Measurements from ENCODE around the gene GOLPH3L. TPM values are rescaled to one million over a fixed set of nuclear protein-coding genes. Genes with fewer than 3 reads are reported as not detected.
"Not testable (repeated sequence)": the region's sequence is repeated elsewhere in the genome, so short reads cannot be mapped to it uniquely, and the experiment has no call there.

GOLPH3L gene
- total and polyA plus RNA-seq, 10 of the 15 experiments (the other 5 are each of a cell fraction or from before 2014, with no cell fraction given): 7.7 to 29.9 (median 19.2) TPM

GRCh38 chr1:150601540-150601939 lies 95.4 kb downstream of the GOLPH3L start:
- Histone ChIP-seq H4K20me1 (ENCODE audit: control insufficient read depth, insufficient read depth) (no peaks in the 10 kb centered on the region), H3K27me3 (replicated peaks in 1 of 2; ENCODE audit: control insufficient read depth in 2 of 2, insufficient read depth in 2 of 2, low read length in 1 of 2) (no peaks in the 10 kb centered on the region), H3K4me2 (ENCODE audit: control insufficient read depth, insufficient read depth) (no peak overlapping the region), H3K9me3 (replicated peaks; ENCODE audit: control insufficient read depth, insufficient read depth, low read length) (no peaks in the 10 kb centered on the region), H3K4me3 (no peak overlapping the region), H3K27ac (ENCODE audit: control insufficient read depth, insufficient read depth) (no peak overlapping the region), H3K4me1 (ENCODE audit: control insufficient read depth, insufficient read depth, low read length) (no peaks in the 10 kb centered on the region), H3K36me3 (ENCODE audit: control insufficient read depth in 2 of 2, insufficient read depth in 2 of 2, low read length in 1 of 2) (no peaks in the 10 kb centered on the region; a peak in 1 of 4 replicates), H3K9ac (ENCODE audit: control insufficient read depth, insufficient read depth, low read length) (no peak overlapping the region), H3K79me2 (ENCODE audit: control insufficient read depth, insufficient read depth, low read length) (no peaks in the 10 kb centered on the region), H2AFZ (ENCODE audit: control insufficient read depth, low read depth, low read length) (no peak overlapping the region)
- RAD21 ChIA-PET (ENCODE audit: unreplicated experiment): interaction anchor here (0.7 kb wide), 1 partner anchor 17 kb away, joined by 3 read pairs; no protein-coding TSS in a partner anchor
- ATAC-seq (no peak), DNase-seq (ENCODE audit: low read depth, low spot score) (no peak), FAIRE-seq (no peak)
- TF ChIP-seq IKZF1 (conservative IDR thresholded peaks at IDR 0.05): no peak
- no peak for TF ChIP-seq IKZF2 (IDR thresholded peaks at IDR 0.05)
- TF ChIP-seq FOXM1 (IDR thresholded peaks at IDR 0.05; ENCODE audit: low read depth, low read length): no peak
- no peak for TF ChIP-seq PAX5 (IDR thresholded peaks at IDR 0.05; ENCODE audit: borderline replicate concordance, low read depth, low read length)
- no peak for TF ChIP-seq IRF5 (IDR thresholded peaks at IDR 0.05; ENCODE audit: borderline replicate concordance)
- no peak for TF ChIP-seq WRNIP1 (IDR thresholded peaks at IDR 0.05; ENCODE audit: borderline replicate concordance, low read depth, low read length)
- no peak for TF ChIP-seq FOXK2 (IDR thresholded peaks at IDR 0.05)
- no peak for TF ChIP-seq RCOR1 (conservative IDR thresholded peaks at IDR 0.05; ENCODE audit: low read depth, low read length)
- no peak for TF ChIP-seq POLR2AphosphoS2 (IDR thresholded peaks at IDR 0.05; ENCODE audit: low read depth, low read length)
- no peak for TF ChIP-seq ZBED1 (IDR thresholded peaks at IDR 0.05; ENCODE audit: borderline replicate concordance)
- no peak for TF ChIP-seq TARDBP (IDR thresholded peaks at IDR 0.05; ENCODE audit: borderline replicate concordance)
- no peak for TF ChIP-seq MTA2 (IDR thresholded peaks at IDR 0.05; ENCODE audit: low read depth)
- no peak for TF ChIP-seq NR2C1 (IDR thresholded peaks at IDR 0.05)
- TF ChIP-seq SUPT20H (IDR thresholded peaks at IDR 0.05; ENCODE audit: borderline replicate concordance, control insufficient read depth, low read depth, low read length): no peak
- TF ChIP-seq, protein P1, sequence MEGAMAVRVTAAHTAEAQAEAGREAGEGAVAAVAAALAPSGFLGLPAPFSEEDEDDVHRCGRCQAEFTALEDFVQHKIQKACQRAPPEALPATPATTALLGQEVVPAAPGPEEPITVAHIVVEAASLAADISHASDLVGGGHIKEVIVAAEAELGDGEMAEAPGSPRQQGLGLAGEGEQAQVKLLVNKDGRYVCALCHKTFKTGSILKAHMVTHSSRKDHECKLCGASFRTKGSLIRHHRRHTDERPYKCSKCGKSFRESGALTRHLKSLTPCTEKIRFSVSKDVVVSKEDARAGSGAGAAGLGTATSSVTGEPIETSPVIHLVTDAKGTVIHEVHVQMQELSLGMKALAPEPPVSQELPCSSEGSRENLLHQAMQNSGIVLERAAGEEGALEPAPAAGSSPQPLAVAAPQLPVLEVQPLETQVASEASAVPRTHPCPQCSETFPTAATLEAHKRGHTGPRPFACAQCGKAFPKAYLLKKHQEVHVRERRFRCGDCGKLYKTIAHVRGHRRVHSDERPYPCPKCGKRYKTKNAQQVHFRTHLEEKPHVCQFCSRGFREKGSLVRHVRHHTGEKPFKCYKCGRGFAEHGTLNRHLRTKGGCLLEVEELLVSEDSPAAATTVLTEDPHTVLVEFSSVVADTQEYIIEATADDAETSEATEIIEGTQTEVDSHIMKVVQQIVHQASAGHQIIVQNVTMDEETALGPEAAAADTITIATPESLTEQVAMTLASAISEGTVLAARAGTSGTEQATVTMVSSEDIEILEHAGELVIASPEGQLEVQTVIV (IDR thresholded peaks at IDR 0.05; ENCODE audit: borderline replicate concordance, partially characterized antibody): no peak
- POLR2A ChIA-PET: interaction anchor here (0.7 kb wide), 1 partner anchor 21 kb away, joined by 4 read pairs; no protein-coding TSS in a partner anchor
- CTCF ChIA-PET: interaction anchor here (0.9 to 1.6 kb wide), 3 partner anchors 15 to 41 kb away, joined by 3 to 5 read pairs (median 4); no protein-coding TSS in a partner anchor
- intact Hi-C loops (cut with micrococcal nuclease; ENCODE audit: unreplicated experiment): no loop called here
- in situ Hi-C loops (cut with MboI): no loop called here
- BruUV-seq (replicated peaks): no TSS peak
- SMC1A ChIA-PET (ENCODE audit: uncharacterized antibody, unreplicated experiment): interaction anchor here (1.2 kb wide), 2 partner anchors 19 to 31 kb away, joined by 3 read pairs; no protein-coding TSS in a partner anchor

DNA sequence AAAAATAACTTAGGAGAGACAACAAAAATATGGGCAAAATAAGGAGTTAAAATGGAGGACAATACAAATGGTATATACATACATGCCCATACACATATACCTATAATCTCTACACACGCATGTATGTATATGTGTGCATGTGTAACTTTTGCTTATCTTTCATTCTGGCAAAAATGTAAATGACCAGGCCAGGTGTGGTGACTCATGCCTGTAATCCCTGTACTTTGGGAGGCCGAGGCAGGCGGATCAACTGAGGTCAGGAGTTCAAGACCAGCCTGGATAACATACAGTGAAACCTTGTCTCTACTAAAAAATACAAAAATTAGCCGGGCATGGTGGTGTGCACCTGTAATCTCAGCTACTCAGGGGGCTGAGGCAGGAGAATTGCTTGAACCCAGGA lies 98.6 kb downstream of the GOLPH3L start:
- DNase-seq (ENCODE audit: low read depth, low spot score); H3K36me3 ChIP-seq (ENCODE audit: control insufficient read depth in 2 of 2, insufficient read depth in 2 of 2, low read length in 1 of 2); H3K27me3 ChIP-seq (replicated peaks in 1 of 2; ENCODE audit: control insufficient read depth in 2 of 2, insufficient read depth in 2 of 2, low read length in 1 of 2); H3K27ac ChIP-seq (ENCODE audit: control insufficient read depth, insufficient read depth); intact Hi-C loops (cut with micrococcal nuclease; ENCODE audit: unreplicated experiment); H3K9me3 ChIP-seq (replicated peaks; ENCODE audit: control insufficient read depth, insufficient read depth, low read length); RAD21 ChIA-PET (ENCODE audit: unreplicated experiment); in situ Hi-C loops (cut with MboI); H3K4me1 ChIP-seq (ENCODE audit: control insufficient read depth, insufficient read depth, low read length); H3K79me2 ChIP-seq (ENCODE audit: control insufficient read depth, insufficient read depth, low read length); CTCF ChIA-PET; H3K4me2 ChIP-seq (ENCODE audit: control insufficient read depth, insufficient read depth); H3K4me3 ChIP-seq; BruUV-seq (replicated peaks); FAIRE-seq; H4K20me1 ChIP-seq (ENCODE audit: control insufficient read depth, insufficient read depth); ATAC-seq; H3K9ac ChIP-seq (ENCODE audit: control insufficient read depth, insufficient read depth, low read length); H2AFZ ChIP-seq (ENCODE audit: control insufficient read depth, low read depth, low read length): not testable (repeated sequence)
- WGBS (ENCODE audit: insufficient coverage, insufficient replicate concordance, low lambda C conversion rate, missing lambda C conversion rate): 91% methylated on average over 4 of the region's 4 CpGs
- SMC1A ChIA-PET (ENCODE audit: uncharacterized antibody, unreplicated experiment): interaction anchor here (0.6 kb wide), 1 partner anchor 12 kb away, joined by 3 read pairs; no protein-coding TSS in a partner anchor
- POLR2A ChIA-PET: interaction anchor here (1.3 kb wide), 1 partner anchor 31 kb away, joined by 3 read pairs; no protein-coding TSS in a partner anchor
